HG02610 (cell line): ENCODE measurements around the gene ARHGAP24.
A peak's percentile ranks its signal among the peaks of the same experiment; 100 is the strongest.
"Not testable (repeated sequence)": the region's sequence is repeated elsewhere in the genome, so short reads cannot be mapped to it uniquely, and the experiment has no call there.

Experiments
- ATAC-seq: cut with Tn5 transposase; IDR thresholded peaks from one replicate; pipeline ENCODE4 v1.9.1; 2021; ENCODE audit warnings: mild to moderate bottlenecking, moderate library complexity; ENCODE audit not compliant: unreplicated experiment

ARHGAP24 gene

GRCh38 chr4:85939595-85939994 is 464.6 kb downstream of the ARHGAP24 start:
- no peak for ATAC-seq

- no peak for ATAC-seq
Measured at GRCh38 chr4:85940151-85940550, 465.2 kb downstream of the ARHGAP24 start.

GRCh38 chr4:85942107-85942506 is 467.2 kb downstream of the ARHGAP24 start:
- no peak for ATAC-seq

- no peak for ATAC-seq
Measured at GRCh38 chr4:85946821-85947220, 471.9 kb downstream of the ARHGAP24 start.

- no peak for ATAC-seq
Measured at GRCh38 chr4:85951099-85951498, 476.1 kb downstream of the ARHGAP24 start.

GRCh38 chr4:85952528-85952927 is 477.6 kb downstream of the ARHGAP24 start:
- ATAC-seq = no peak

GRCh38 chr4:85952972-85953650 is 478.2 kb downstream of the ARHGAP24 start:
- ATAC-seq = peak; percentile 50

GRCh38 chr4:85953651-85954018 is 478.7 kb downstream of the ARHGAP24 start:
- ATAC-seq = no peak

GRCh38 chr4:85955620-85956292 is 480.8 kb downstream of the ARHGAP24 start:
- ATAC-seq = no peak

GRCh38 chr4:85956293-85956945 is 481.5 kb downstream of the ARHGAP24 start:
- ATAC-seq = no peak

- no peak for ATAC-seq
Measured at GRCh38 chr4:85961887-85962286, 486.9 kb downstream of the ARHGAP24 start.

GRCh38 chr4:85963231-85963630 is 488.3 kb downstream of the ARHGAP24 start:
- ATAC-seq = no peak

GRCh38 chr4:85964298-85964697 is 489.3 kb downstream of the ARHGAP24 start:
- no peak for ATAC-seq

GRCh38 chr4:85965017-85965416 is 490.1 kb downstream of the ARHGAP24 start:
- not testable (repeated sequence) for ATAC-seq

- no peak for ATAC-seq
Measured at GRCh38 chr4:85965529-85965928, 490.6 kb downstream of the ARHGAP24 start.

GRCh38 chr4:85966373-85966772 is 491.4 kb downstream of the ARHGAP24 start:
- no peak for ATAC-seq

- no peak for ATAC-seq
Measured at GRCh38 chr4:85967872-85968271, 492.9 kb downstream of the ARHGAP24 start.

GRCh38 chr4:85968945-85969819 is 494.2 kb downstream of the ARHGAP24 start:
- no peak for ATAC-seq

- no peak for ATAC-seq
Measured at GRCh38 chr4:85970535-85970934, 495.6 kb downstream of the ARHGAP24 start.

GRCh38 chr4:85979276-85979675 is 504.3 kb downstream of the ARHGAP24 start:
- peak; percentile 92 for ATAC-seq

GRCh38 chr4:85986266-85986665 is 511.3 kb downstream of the ARHGAP24 start:
- no peak for ATAC-seq
